GM21576 (cell line): ENCODE data around the gene ROBO4.

Experiments
- ATAC-seq: cut with Tn5 transposase; IDR thresholded peaks from one replicate; pipeline ENCODE4 v1.9.1; 2021; ENCODE audit warnings: mild to moderate bottlenecking, moderate library complexity; ENCODE audit not compliant: unreplicated experiment

The ROBO4 gene

DNA sequence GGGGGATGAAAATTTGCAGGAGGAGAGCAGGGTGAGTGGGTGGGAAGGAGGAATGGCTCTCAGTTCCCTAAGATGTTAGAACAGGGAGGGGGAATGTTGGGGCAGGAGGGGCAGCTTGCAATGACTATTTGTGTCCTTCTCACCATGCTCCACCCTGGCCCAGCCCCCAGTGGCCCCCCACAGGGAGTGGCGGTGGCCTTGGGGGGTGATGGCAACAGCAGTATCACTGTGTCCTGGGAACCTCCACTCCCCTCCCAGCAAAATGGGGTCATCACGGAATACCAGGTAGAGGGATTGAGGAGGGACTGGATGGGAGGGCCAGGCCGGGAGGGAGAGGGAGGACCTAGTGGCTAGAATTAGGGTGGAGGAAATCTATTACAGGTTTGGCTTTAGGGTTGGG is 22.3 kb downstream of the ROBO4 start:
- ATAC-seq, result no peak

DNA sequence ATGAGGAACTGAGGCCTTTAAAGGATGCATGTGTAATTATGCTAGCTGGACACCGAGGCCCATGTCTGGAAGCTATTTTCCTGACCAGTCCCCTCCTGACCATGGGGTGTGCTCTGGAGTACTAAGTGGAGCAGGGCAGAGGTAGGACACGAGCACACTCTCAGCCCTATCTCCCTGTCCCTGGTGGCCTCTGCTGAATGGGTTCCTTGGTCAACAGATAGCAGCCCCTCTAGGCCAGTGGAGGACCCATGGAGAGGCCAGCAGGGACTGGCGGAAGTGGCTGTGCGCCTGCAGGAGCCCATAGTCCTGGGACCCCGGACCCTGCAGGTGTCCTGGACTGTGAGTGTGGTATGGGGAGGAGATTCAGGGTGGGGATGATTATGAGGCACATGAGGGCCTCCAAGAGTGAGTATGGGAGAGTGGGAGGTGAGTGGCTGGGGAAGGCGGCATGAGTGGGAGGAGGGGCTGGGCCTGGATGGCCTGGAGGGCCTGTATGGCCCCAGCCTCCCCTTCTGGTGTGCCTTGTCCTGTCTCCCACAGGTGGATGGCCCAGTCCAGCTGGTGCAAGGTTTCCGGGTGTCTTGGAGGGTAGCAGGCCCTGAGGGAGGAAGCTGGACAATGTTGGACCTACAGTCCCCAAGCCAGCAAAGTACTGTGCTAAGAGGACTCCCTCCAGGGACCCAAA is 23.0 kb downstream of the ROBO4 start:
- ATAC-seq, result no peak

DNA sequence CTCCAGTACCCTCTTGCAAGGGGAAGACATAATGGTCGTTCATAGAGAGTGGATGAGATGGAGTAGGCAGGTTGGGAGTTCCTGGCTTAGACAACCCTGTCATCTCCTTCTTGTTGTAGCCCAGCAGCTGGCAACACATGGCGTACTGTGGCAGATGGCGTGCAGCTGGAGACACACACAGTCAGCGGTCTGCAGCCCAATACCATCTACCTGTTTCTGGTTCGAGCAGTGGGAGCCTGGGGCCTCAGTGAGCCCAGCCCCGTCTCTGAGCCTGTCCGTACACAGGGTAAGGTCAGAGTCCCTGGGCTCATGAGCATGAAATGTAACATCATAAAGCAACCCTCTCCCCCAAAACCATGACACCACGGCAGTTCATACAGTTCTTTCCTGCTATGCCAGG is 23.7 kb downstream of the ROBO4 start:
- ATAC-seq, result no peak

DNA sequence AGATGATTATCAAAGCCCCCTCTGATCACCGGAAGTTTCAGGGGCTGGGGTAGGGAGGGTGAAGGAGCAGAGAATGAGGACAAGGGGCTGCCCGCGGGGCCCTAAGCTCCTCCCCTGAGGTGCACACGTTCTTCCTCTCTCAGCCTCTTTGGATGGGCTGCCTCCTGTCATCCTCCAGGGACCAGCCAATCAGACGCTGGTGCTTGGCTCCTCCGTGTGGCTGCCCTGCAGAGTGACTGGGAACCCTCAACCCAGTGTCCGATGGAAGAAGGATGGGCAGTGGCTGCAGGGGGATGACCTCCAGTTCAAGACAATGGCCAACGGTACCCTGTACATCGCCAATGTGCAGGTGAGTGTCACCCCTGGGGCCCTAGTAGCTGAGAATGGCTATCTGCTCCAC is 24.9 kb downstream of the ROBO4 start:
- ATAC-seq, result no peak

DNA sequence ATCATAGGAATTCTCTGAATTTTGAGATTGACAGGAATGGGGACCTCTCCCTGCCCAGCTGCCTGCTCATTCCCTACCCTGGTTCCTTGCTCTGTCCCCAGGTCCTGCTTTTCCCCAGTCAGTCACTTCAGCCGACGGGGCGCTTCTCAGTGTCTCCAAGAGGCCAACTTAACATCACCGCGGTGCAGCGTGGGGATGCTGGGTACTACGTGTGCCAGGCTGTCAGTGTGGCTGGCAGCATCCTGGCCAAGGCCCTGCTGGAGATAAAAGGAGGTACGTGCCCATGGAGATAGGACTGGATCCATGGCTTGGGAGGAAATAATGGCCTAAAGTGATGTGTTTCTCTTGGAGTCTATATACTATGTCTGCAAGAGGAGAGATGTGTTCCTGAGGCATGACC is 25.4 kb downstream of the ROBO4 start:
- no peak for ATAC-seq

DNA sequence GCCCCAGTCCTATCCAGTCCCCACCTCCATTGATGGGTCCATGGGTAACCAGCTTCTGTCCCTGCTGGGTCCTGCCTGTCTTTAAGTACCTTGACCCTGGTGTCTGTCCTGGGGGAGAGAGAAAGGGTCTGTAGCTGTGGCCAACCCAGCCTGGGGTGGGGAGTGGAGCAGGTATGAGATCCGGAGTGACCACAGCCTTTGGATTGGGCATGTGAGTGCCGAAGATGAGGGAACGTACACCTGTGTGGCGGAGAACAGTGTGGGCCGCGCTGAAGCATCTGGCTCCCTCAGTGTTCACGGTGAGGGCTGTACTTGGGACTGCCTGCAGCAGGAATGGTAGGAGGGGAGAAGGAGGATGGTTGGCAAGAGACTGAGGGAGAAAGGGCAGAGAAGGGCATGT is 27.2 kb downstream of the ROBO4 start:
- no peak for ATAC-seq

DNA sequence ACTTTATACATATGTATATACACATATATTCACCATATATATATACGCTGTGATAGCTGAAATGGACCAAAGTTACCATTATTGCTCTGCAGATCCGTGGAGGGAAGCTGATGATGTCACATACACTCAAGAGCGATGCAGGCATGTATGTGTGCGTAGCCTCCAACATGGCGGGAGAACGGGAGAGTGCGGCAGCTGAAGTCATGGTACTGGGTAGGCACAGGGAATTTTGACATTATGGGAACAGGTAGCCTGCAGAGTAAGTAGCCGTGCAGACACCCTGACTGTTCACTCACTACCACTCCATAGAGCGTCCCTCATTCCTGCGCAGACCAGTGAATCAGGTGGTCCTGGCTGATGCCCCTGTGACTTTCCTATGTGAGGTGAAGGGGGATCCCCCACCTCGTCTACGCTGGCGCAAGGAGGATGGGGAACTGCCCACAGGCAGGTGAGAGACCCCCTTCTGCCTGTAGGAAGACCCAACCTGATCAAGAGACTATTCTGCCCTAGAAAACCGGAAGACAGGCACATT is 27.7 kb downstream of the ROBO4 start:
- ATAC-seq, result no peak

DNA sequence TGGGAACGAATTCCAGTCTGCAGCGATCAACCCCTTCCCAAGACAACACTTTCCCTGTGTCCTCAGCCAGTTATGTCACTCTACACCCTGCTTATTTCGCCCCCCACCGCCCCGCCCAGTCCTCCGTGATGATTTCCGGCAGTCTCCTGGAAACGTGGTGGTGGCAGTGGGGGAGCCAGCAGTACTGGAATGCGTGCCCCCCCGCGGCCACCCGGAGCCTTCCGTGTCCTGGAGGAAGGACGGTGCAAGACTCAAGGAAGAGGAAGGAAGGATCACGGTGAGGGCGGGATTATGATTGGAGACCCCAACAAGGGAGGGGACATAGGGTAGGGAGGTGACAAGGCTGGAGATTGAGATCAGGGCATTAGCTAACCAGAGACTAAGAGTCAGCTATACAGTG is 28.3 kb downstream of the ROBO4 start:
- ATAC-seq, result no peak

DNA sequence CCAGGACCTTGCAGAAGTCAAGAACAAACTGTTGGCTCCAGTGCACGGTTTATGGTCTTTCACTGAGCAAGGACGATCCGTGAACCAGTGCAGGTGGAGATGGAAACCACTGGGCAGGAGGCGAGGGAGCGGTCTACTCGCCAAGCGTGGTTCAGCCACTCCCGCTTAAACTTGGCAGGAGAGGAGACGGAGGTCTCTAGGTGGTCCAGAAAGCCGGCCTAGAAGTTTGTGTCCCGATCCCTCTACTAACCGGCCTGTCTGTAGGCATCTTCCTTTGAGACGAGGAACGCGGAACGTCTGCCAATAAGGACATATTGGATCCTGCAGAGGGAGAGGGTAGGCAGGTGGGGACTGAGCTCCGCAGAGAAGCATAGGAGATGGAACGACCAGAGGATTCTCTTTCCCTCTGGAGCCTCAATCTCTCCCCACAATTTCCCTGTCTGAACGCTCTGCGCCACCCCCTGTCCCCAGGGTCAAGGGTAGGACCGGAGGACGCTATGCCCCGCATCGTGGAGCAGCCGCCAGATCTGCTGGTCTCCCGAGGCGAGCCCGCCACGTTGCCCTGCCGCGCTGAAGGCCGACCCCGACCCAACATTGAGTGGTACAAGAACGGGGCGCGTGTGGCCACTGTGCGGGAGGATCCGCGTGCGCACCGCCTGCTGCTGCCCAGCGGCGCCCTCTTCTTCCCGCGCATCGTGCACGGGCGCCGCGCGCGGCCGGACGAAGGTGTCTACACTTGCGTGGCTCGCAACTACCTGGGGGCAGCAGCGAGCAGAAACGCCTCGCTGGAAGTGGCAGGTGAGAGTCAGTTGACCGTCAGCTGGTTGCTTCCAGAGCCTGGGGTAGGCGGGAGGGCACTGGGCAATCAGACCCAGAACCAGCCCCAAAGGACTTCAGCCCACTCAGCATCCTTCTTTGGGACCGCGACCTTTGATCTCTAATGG is 29.1 kb downstream of the ROBO4 start:
- ATAC-seq, result no peak

DNA sequence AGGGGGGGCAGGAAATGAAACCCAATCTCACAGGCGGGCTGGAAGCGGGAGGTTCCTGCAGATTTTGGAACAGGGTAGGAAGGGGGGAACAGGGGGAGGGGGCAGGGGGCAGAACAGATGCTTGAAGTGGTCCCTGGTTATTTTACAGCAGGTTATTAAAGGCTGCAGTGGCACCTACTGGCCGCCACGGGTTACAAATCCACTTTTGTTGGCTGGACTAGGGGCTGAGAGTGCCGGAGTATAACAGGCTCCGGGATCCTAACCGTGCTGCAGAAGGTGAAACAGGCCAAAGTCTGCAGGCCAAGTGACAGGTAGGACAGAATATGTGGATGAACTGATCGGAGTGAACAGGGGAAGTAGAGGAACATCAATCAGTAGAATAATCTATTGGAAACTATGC is 30.0 kb downstream of the ROBO4 start:
- ATAC-seq, result peak; percentile 57

DNA sequence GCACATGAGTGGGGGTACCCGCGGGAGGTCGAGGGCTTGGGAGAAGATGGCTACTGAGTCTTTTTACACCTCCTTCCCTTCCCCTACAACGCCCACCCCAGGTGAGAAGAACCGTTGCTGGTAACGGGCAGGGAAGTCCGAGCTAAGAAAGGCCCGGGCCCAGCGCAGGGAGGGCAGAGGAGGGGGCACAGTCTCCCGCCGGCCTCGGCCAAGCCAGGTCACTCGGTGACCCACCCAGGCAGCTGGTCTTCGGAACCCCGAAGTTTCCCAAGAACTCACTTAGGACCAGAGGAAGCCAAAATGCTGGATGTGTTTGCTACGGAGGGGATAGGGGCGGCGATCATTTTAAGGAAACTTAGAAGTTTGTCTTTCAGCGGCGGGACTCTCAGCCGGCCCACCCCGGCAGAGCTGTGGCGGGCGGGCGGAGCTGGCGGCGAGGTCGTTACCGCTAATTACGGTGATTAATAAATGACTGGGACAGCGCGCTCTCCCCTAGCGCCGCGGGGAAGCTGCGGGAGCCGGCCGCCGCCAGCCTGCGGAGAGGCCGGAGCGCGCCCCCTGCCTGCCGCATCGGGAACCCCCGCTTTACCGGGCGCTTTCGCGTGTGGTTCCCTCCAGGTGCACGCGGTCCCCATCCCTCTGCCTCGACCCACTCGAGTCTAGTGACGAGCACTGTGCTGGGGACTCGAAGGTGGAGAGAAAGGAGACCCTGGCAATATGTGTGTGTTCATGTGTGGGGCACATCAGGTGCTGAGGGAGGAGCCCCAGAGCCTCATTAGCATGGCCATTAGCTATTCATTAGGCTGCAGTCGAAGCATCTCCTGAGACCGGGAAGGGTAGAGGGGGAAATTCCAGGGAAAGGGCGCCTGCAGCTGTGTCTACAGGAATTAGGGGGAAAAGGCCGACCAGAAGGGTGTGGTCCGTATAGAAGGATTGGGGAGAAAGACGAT is 31.5 kb downstream of the ROBO4 start:
- ATAC-seq, result no peak

DNA sequence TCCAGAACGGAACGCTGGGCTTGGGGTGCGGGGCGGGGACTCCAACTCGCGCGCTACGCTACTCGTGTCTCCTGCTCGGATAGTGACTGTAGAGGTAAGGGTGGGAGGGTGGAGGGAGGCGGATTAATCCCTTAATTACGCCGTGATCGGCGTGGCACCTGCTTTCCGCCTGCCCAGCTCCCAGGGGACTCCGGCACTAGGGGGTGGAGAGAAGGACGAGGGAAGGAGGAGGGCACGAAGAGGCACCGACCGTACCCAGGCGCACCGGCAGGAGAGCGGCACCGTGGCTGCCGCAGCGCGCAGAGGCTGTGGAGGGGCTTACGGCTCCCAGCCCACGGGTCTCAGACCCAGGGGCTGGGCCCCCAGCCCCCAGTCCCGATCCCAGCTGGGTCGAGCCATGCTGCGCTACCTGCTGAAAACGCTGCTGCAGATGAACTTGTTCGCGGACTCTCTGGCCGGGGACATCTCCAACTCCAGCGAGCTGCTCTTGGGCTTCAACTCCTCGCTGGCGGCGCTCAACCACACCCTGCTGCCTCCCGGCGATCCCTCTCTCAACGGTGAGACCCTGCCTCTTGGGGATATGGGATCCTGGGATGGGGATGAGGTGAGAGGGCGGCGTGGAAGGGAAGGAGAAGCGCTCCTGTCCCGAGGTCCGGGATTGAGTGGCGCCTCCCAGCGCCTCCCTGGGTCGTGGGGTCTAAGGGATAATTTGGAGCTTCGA is 32.3 kb downstream of the ROBO4 start, which contains the start of gene ROBO3:
TSS of gene ROBO3 (plus strand) at position 252 of the 721 bp plus-strand sequence. CDS start at position 398, 146 bp downstream.
- ATAC-seq, result no peak

DNA sequence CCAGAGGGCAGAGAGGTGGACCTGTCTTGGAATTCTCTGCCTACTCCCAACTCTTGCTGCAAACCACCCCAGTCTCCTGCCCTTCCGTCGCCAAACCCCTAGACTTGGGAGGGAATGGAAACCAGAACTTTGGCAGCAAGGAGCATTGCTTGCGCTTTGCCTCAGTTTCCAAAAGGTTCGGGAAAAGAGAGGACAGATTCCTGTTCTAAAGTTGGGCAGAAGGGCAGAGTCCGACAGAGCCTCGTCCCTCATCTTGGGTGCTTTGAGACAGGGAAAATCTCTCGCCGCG is 32.8 kb downstream of the ROBO4 start:
- ATAC-seq, result no peak

DNA sequence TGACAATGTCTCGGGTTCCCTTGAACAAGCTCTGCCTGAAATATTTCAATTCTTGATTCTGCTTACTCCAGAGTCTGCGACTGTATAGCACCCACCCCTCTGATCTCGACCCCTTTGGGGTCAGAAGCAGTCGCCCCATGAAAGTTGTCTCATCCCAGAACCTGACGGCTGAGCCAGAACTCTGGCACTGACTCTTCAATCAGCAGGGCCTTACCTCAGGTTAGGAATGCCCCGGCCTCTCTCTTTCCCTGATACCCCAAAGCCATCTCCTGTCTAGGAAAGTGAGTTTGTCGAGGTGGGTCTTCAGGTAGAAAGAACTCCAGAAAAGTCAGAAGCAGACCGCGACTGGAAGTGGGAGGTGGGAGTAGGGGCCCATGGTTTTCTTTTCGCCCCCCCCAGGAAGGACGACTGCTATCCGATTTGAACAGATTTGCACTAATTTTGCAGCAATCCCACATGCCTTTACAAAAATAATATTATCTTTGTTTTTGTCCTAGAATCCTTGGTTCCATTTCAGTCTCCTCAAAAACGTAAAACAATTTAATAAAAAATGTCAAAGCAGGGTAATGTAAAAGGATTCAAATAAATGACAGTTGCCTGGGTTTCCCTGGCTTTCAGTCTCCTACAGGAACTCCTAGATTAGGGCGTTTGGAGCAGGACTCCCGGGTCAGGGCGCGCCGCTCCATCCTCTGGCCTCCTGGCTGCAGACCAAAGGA is 33.3 kb downstream of the ROBO4 start:
- no peak for ATAC-seq

DNA sequence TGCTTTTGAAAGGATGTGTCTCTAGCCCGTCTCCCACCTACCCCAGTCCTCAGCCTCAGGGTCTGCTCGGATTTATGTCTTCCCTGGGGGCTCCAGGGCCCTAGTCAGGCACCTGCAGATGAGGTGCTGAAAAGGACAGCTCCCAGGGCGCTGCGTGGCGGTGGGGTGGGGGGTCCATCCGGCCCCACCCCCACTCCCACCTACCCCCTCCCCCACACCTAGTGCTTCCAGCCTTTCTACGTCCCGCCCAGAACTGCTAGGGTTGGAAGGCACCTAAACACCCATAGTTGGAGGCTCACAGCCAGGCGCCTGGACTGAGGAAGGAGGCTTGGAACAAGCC is 33.9 kb downstream of the ROBO4 start:
- no peak for ATAC-seq

DNA sequence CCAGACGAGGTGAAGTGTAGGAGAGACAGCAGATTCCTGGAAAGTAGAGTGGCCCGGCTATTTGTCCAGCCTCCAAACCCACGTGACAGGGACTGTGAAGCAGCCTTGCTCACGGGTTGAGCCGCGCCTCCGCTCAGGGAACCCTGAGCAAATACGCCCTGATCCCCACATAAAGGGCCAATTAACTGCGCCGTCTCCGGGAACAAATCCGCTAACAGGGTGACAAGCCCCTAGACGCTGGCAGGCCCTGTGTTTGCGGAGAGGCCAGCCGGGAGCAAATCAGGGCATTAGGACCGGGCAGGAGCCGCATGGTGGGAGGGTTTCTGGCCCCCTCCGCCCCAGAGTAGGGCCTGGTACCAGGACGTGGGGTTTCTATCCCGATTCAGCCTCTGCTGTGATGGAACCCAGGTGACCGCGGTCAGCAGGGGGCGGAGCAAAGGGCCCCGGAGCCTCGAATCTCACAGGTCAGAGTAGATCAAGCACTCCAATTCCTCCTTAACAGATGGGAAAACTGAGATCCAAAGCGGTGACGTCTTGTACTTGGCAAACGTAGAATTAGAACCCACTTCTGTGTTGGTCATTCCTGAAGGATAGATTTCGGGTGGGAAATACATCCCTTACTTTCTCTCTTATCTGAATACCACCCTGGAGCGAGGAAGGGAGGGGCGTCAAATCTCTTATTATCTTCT is 34.4 kb downstream of the ROBO4 start:
- ATAC-seq, result no peak

DNA sequence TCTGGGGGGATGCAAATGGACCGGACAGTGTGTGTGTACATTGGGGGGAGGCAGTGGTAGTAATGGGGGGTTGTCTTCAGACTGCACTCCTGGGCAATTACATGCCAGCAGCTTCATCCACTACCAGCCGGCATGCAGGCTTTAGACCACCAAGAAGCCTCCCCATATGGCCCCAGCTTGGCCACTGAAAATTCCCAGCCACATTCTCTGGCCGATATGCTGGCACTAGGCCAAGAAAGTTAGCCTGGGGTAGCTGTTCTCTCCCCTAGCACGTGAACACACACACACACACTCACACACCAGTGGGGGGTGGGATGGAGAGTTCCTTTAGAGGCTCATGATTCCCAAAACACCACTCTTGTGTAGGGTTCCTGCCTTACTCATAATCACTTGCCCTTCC is 36.0 kb downstream of the ROBO4 start:
- ATAC-seq, result no peak

DNA sequence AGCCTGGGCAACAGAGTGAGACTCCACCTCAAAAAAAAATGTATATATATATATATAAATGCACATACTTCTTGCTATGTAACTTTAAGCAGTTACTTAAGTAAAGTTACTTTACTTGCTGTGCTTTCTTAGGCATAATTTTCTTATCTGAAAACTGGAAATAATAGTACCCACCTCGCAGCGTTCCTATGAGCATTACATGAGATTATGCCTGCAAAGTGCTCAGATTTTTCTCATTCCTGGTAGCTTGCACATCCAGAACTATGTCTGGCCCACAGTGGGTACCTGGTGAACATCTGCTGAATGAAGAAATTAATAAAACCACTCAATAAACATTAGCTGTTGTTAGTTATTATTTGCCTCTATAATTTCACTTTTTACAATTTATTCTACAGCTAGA is 38.5 kb downstream of the ROBO4 start:
- no peak for ATAC-seq

DNA sequence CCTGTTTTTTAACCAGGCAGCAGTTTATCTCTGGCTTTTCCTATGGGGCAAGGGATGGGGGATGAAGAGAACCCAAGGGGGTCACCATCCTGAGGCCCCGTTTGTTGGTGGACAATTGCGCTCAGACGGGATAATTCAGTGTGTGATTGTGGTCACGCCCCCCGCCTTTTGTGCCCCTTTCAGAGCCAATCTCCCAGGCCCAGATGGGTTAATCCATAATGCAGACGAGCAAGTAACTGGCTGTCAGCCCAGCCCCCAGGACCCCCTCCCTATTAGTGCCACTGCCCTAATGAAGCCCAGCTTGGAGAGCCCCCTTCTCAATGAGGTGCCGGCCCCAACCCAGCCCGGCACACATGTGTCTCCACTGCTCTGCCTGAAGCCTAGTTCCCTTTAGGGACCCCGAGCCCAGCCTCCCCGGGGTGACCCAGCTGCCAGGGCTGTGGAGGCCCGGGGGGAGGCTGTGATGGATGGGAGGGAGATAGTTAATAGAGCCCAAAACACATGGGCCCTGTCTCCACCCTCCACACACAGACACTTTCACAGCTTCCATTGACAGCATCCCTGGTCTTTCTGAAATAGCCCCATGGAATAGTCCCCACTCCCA is 51.5 kb downstream of the ROBO4 start:
- ATAC-seq, result no peak
